Measurements from ENCODE around the gene EXD3.

DNA sequence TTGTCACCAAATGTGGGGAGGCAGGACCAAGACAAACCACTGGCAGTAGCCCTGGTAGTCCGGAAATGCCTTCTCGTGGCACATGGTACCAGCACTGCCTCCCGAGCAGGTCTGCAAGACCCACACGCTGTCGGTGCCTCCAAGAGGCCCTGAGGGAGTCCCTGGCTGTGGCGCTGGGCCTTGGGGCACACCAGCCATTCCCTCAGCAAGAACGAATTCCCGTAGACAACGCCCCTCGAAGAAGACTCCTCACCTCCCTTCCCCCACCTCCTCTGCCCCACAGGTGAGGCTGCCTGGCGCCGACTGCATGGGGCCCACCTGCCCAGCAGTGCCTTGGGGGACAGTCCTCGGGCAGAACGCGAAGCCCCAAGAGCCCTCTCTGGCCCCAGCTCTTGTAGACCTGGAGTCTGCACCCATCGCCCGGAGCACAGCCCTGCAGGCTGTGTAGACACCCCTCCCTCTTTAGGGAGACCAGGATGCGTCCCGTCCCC lies 56.0 kb downstream of the EXD3 start:
- TF ChIP-seq, protein P1, sequence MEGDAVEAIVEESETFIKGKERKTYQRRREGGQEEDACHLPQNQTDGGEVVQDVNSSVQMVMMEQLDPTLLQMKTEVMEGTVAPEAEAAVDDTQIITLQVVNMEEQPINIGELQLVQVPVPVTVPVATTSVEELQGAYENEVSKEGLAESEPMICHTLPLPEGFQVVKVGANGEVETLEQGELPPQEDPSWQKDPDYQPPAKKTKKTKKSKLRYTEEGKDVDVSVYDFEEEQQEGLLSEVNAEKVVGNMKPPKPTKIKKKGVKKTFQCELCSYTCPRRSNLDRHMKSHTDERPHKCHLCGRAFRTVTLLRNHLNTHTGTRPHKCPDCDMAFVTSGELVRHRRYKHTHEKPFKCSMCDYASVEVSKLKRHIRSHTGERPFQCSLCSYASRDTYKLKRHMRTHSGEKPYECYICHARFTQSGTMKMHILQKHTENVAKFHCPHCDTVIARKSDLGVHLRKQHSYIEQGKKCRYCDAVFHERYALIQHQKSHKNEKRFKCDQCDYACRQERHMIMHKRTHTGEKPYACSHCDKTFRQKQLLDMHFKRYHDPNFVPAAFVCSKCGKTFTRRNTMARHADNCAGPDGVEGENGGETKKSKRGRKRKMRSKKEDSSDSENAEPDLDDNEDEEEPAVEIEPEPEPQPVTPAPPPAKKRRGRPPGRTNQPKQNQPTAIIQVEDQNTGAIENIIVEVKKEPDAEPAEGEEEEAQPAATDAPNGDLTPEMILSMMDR (IDR thresholded peaks at IDR 0.05) = no peak
- TF ChIP-seq POLR2AphosphoS5 (IDR thresholded peaks at IDR 0.05) = no peak

Data from stomach (tissue), 4 donors.